IPS DF 19.7 (cell line): ENCODE data around the gene SPACA9.
A peak's percentile ranks its signal among the peaks of the same experiment; 100 is the strongest.

ENCODE experiments used
- DNase-seq: peaks from one replicate; pipeline ENCODE4 v3.0.0-alpha.2; 2013; ENCODE audit warnings: low read depth, low spot score

Gene SPACA9

DNA sequence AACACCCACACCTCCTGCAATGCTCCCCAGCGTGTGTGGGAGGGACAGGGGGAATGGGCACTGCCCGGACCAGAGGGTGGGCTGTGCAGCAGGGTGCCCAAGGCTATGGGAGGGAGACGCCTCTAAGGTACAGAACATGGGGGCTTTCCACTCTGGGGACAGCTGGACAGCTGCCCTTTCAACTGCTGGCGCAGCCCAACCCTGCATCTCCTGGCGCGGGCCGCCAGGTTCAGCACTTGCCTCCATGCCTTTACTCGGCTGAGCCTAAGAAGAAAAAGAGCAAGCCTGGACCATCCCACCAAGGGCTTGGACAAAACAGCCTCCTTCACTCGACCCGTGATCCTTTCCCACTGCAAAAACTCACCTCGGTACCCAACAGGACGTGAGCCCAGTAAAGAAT is 15.6 kb upstream of the SPACA9 start:
- DNase-seq = no peak

DNA sequence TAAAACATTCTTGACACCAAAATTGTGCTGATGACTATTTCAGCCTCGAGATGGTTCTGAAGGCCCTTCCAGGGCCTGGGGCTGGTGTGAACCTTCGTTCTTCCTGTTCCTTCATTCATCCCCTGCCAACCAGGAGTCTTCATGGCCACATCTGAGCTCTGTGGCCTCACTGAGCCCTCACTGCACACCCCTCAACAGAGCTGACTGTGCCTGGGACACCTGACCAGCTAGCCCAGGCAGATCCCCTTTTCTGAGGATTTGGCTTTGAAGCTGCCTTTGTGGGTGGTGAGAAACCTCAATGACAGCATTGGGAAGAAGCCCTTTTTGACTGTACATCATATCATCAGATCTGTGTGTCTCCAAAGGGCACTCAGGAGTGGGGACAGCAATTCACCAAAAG is 14.4 kb upstream of the SPACA9 start:
- no peak for DNase-seq

DNA sequence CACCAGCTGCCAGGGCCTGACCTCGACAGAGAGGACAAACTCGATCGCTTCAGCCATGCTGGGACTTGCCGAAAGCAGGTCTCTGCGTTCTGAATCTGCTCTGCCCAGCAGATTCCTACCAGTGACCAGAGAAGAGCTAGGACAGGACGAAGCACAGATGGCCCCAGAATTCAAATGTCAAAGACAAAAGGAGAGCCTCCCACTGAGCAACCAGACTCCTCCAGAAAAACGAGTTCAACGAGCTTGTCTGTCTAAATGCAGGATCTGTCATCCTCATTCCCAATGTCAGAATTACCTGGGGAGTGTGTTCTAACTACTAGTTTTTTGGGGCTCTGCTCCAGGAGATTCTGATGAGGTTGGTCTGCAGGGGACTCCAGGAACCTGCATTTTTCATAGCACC is 14.0 kb upstream of the SPACA9 start:
- no peak for DNase-seq

DNA sequence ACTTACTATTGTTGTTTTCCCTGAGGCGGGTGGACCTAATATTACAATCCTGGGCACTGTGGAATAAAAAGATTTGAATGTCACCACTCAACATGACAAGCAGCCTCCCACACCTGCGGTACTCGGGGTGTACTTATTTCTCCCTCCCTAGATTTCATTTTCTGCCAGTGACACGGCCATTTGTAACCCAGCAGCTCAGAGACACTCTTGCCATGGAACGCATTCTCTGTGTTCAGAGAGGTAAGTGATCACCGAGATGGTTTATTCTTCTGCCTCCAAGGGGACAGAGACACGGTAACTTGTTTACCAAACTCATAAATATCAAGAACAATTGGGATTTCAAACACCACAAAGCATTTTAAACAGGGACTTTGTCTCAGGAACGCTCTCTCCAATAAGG is 11.8 kb upstream of the SPACA9 start:
- no peak for DNase-seq

DNA sequence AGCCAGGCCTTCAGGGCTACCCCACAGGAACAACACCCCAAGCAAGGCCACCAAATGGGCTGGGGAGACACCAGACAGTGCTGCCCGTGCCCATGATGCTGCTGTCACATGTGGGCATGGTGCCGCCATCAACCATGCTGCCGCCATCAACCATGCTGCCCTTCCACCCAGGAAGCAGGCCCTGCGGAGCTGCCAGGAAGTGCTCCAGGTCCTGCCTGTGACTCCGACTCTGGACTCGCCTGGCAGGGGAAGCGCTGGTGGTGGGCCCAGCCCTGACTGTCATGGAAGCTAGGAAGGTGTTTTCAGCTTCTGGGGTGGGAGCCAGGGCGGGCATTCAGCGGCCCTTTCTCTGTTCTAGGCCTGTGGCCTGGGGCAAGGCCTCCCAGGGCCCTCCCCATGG is 9.4 kb upstream of the SPACA9 start:
- no peak for DNase-seq

DNA sequence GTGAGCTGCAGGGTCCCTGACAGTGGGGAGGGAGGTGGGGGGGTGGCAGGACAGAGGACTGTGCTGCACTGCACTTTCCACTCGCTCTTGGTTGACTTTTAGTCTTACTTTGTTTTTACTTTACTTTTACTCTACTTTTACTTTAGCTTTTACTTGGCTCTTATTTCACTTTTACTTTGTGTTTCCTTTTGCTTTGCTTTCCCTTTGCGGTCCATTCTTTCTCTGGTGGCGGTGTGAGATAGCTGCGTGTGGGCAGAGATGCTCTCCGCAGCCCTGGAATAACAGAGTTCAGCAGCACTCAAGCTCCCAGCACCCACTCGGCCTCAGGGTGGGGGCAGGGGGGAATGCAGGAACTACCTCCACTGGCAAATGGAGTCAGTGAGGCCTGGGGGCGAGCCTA is 5.3 kb upstream of the SPACA9 start:
- no peak for DNase-seq

DNA sequence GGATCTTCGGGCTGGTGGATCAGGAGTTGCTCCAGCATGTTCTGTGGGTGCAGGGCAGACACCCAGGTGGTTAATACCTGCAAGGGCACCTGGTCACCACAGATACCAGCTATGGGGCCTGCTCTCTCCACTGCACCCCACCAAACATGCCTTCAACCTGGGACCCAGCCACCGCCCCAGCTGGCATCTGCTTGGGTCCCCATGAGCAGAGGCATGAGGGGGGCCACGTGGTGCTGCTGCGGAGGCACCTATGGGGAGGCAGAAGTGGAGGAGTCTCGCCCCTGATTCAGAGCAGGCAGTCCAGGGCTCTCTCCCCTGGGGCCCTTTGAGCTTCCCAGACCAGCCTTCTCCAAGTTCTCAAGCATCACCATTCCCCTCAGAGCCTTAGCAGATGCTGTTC is 3.5 kb upstream of the SPACA9 start:
- no peak for DNase-seq

DNA sequence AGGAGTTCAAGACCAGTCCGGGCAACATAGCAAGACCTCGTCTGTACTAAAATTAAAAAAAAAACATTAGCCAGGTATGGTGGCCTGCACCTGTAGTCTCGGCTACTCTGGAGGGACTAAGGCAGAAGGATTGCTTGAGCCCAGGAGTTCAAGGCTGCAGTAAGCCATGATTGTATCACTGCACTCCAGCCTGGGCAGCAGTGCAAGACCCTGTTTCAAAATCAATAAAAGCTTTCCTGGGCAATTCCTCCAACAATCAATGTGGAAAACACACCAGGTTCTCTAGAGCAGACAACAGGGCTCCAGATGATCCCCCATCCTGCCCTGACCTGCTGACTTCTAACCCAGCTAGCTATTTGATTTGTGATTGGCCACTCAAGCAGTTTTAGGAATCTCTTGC is 1.8 kb upstream of the SPACA9 start:
- no peak for DNase-seq

DNA sequence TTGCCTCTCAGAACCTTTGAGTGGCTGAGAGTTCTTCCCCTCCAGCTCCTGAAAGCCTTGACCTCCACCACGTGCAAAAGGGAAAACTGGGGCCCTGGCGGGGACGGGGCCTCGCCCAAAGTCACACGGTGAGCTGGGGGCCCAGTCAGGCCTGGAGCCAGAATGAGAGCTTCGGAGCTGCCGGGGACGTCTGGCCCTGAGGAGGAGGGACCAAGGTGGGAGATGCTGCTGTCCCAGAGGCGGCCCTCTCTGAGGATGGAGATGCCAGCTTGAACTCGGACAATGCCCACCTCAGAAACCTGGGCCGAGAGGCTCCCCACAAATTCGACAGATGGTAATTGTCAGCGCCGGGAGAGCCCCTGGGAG is 1.3 kb upstream of the SPACA9 start:
- DNase-seq = no peak

DNA sequence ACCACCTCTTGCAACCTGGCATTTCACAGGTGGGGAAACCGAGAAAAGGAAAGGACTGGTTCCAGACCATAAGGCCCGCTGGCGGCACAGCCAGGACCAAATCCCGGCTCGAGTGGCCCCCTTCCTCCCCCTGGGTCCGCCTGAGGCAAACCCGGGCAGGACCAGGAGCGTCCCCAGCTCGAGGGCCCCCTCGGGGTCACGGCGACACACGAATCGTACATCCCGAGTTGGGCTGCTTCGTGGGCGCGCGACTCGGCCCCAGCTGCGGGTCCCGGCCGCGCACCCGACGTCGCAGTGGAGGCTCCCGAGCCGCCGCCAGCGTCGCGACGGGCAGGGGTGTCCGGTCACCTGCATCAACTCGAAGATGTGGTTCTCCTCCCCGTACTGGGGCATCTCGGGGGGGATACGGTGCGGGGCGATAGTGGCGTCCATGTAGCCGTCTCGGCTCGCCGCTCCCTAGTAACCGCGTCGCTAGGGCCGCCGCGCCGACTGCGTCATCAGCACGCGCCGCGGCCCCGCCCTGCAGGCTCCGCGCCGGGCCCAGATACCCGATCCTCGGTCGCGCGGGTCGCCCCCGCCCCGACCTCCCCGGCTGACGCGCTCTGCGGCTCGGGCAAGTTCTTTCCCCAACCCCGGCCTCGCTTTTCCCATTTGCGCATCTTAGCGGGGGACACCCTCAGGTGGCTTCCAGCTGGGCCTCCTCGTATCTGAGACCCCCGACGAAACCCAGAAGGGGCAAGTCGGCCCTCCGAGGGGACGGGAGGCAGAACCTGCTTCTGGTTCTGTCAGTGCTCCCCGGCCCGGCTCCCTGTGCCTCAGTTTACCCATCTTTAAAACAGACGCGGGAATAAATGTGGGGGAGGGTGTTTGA is 639 bp upstream of the SPACA9 start, which contains the start of gene AK8:
TSS of gene AK8 (minus strand) at position 461 of the 871 bp plus-strand sequence. CDS start at position 432, 29 bp downstream.
- peak; percentile 12 for DNase-seq

DNA sequence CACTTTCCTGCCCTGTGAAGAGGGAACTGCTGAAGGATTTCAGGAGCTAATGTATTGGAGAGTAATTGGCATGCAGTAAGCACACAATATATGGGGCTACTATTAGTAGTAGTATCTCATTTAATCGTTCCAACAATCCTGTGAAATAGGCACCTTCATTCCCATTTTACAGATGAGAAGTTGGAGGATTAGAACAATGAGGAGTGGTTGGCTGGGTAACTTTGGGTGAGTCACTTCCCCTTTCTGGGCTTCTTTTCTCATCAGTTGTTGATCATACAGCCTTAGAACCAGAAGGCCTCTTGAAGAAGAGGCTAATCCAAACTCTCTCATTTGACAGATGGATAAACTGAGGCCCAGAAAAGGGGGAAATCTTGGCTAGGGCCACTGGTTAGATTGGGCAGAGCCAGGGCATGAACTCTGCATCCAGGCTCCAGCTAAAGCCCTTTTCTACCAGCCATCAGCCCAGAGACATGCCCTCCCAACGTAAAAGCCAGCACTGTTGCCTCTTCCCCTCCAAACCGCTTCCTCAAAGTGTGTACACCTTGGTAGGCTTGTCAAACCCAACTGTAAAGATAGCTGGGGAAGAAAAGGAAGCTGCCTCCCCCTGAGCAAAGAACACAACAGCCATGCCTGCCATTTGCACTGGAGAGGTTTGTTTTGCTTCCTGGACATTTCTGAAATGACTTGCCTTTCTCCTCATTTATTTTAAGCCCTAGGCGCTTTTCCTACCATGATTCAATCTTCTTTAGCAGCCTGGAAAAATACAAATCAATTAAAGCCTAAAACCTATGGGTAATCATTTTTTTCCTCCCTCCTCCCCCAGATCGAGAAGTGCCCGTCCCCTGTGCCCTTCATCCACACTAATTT is 992 bp downstream of the SPACA9 start:
- no peak for DNase-seq

DNA sequence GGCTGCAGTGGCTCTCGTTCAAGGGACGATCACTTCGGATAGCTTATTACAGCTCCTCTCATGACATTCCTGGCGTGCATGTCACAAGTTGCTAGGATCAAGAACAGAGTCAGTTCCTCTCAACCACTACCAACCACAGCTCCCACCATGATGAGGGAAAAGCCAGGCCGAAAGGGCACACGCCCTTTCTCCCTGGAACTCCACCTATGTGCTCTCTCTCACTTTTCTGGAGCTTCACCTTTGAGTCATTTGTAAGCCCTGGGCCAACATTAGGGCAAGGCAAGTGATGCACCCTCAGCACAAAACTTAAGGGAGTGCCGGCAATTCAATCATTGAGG is 1.6 kb downstream of the SPACA9 start:
- no peak for DNase-seq

DNA sequence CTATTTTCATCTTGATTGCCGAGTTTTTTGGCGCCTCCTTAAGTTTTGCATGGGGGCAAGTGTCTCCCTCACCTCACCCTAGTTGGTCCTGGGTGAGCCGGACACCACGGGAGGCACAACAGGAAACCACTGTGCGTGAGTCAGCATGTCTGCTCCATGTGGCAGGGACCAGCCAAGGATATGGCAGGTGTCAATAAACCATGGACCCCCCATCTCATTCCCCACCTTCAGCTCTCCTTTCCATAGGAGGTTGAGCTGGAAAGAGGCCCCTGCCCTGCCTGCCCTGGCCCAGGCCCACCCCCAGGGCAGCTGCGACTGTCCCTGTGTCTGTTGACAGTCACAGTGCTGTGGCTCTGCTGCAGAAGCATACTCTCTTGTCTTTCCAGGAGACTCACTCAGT is 3.1 kb downstream of the SPACA9 start:
- no peak for DNase-seq

DNA sequence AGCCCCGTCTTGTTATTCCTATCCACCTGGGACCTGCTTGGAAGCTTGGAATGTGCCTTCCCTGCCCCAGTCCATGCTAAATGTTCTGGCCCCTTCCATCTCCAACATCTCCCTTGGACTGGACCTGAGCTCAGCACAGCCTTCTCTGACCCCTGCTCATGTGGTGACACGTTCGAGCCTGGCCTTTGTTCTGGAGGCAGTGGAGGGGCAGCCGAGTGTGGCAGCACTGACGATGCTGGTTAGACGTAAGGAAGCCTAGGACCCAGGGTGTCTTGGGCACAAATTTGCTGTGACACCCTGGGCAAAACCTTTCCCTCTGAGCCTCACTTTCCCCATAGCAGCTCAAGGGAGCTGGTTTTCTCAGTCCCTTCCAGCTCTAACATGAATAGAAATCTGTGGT is 3.9 kb downstream of the SPACA9 start:
- DNase-seq = no peak

DNA sequence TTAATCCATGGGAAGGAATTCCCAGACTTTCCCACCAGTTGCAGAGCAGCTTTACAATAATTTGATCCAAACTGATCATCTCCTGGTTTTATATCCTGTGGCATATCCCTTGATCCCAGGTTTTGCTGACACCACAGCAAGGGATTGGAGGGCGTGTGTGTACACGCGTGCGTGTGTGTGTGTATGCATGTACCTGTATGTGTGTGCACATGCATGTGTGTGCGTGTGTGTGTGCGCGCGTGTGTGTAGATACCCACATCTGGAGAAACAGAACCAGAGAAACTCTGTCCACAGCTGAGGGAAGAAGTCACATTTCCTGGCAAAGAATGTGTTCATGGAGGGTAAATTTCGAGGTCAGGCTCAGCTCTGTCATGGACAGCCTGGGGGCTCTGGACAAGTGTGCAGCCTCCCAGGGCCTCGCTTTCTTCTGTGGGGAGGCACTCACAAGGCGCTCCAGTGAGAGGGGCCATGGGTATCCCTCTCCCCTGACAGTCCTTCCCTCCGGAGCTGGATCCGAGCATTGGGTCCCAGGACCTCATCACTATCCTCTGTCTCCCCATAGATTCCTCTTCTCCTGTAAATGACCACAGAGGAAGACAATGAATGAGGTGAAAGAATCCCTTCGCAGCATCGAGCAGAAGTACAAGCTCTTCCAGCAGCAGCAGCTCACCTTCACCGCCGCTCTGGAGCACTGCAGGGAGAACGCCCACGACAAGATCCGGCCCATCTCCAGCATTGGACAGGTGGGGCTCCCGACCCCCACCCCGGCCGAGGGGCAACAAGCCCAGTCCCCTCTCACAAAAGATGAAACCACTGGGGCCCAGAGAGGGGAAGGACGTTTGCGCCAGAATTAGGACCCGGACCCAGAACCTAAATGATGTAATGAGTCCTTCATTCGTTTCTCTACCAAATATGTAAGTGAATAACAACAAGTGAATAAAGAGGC is 4.9 kb downstream of the SPACA9 start:
- no peak for DNase-seq

DNA sequence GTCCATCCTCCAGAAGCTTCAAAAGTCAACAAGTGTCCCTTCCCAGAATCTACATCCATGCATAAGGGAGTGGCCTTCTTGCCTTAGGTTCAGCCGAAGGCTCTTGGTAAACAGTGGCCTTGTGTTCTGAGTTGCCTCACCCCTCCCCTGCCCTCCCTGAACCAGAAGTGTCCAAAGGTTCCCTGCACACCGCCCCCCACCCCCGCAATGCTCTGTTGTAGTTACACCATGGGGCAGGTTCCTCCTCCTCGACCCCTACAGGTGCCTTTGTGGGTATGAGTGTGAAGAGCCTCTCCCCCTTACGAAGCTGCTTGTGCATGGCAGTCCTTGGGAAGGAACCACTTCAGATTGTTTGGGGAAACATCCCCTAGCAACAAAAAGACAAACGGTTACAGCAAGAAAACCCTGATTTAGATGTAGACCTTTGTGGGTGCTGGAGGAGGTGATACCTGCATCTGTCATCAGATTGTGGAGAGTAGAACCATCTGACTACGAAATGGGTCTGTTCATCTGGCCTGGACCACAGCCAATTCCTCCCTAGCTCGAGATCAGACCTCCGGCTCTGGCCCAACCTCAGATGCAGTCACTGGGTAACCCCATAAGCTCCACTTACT is 7.1 kb downstream of the SPACA9 start:
- no peak for DNase-seq

DNA sequence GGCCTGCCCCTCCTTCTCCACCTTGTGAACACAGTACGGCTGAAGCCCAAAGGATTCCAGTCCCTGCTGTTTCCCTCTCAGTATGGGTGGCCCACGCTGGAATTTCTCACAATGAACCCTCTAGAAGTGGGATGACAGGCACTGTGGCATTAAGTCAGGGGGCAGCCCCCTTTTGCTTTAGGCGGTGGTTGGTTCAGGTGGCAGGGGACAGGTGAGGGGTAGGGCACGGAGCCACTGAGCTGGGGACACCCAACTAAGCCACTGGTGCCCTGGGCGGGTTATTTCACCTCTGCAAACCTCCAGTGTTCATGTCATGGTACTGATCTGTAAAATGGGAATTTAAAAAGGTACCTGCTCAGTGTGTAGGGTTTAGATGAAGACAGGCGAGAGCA is 7.6 kb downstream of the SPACA9 start:
- DNase-seq = no peak

DNA sequence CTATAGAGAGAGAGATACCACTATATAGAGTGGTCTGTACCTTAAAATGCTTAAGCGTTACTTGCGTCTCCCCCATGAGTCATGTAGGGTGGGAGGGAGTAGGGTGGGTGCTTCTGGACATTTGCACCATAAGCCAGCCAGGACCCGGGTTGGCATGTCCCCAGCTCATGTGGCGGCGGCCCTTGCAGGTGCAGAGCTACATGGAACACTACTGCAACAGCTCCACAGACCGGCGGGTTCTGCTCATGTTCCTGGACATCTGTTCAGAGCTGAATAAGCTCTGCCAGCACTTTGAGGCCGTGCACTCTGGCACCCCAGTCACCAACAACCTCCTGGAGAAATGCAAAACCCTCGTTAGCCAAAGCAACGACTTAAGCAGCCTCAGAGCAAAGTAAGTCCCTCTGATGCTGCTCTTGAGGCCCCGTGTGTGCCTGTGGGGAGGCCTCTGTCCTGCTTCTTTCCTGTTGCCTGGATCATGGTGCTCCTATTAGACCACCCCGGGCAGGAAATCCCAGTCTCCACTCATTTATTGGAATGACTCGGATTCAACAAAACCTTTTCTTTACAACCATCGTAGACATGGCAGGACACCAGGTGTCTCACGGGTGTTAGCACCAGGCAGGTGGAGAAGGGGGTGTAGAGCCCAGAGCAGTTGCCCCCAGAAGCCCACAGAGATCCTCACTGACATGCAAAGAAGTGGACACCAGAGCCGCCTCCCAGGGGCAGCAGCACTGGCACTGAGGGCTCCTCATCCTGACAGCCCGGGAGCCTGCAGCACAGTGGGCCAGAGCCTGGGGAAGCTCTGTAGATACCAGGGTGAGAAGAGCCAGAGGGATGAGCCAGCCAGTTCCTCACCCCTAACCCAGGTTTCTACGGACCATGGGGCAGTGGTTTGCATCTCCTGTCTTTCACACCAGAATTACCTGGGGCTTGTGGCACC is 8.8 kb downstream of the SPACA9 start:
- no peak for DNase-seq

DNA sequence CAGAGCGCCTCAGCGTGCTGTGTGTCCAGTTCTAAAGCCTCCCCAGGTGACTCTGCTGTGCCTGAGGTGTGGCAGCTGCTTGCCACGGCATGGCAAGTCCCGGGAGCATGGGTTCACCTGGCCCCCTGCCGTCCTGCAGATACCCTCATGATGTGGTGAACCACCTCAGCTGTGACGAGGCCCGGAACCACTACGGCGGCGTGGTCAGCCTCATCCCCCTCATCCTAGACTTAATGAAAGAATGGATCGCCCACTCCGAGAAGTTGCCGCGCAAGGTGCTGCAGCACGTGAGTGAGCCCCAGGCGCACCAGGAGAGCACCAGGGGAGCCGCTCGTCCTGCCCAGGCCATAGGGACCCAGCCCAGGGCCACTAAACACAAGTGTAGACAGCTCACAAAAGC is 9.5 kb downstream of the SPACA9 start:
- no peak for DNase-seq

DNA sequence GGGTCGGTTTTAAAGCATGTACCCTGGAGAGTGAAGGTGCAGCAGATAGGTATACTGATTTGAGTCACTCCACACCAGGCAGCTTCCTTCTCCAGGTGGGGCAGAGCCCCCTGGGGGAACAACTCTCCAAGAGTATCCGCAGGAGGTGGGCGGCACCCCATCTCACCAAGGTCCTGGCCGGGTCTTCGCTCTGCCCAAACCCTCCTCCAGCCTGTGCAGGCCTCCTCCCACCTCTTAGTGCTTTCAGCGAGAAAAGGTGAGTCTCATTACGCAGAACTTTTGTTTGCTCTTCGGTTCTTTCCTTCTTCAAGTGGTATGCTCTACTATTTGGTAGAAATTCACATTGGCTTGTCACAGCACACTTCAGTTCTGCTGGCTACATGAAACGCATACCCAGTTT is 13.7 kb downstream of the SPACA9 start:
- DNase-seq = no peak
